ENCODE data around the gene FFAR3. TPM values are rescaled to one million over a fixed set of nuclear protein-coding genes. Genes with fewer than 3 reads are reported as not detected.

The FFAR3 gene
- total RNA-seq, 2 experiments from 2014 or later = 4.9 to 5.3 TPM

GRCh38 chr19:35317464-35318043, 40.7 kb upstream of the FFAR3 start:
- Mint-ChIP-seq H3K4me3 (no peak overlapping the region), H3K9me3 (peaks cover 4% of the 10 kb centered on the region), H3K27ac (no peak overlapping the region), H3K4me1 (ENCODE audit: low read depth) (peaks cover 10% of the 10 kb centered on the region), H3K27me3 (ENCODE audit: low read depth) (peaks cover 2% of the 10 kb centered on the region), H3K36me3 (ENCODE audit: low read depth) (no peaks in the 10 kb centered on the region)
- no peak for DNase-seq
- intact Hi-C loops (cut with micrococcal nuclease) = no loop called here
- CTCF ChIA-PET = interaction anchor here (0.5 kb wide), 1 partner anchor 10 kb away, joined by 3 read pairs; no protein-coding TSS in a partner anchor

- no peak overlapping the region for H3K27ac Mint-ChIP-seq
- CTCF ChIA-PET = interaction anchor here (1.1 kb wide), 1 partner anchor 150 kb away, joined by 3 read pairs; no protein-coding TSS in a partner anchor
- H3K4me1 Mint-ChIP-seq (ENCODE audit: low read depth) = peaks cover 10% of the 10 kb centered on the region
Measured at GRCh38 chr19:35318679-35319448, 39.4 kb upstream of the FFAR3 start.

GRCh38 chr19:35320065-35320713, 38.1 kb upstream of the FFAR3 start:
- CTCF ChIA-PET = interaction anchor here (0.6 kb wide), 1 partner anchor 143 kb away, joined by 3 read pairs; no protein-coding TSS in a partner anchor
- H3K27ac Mint-ChIP-seq = no peak overlapping the region
- peaks cover 10% of the 10 kb centered on the region for H3K4me1 Mint-ChIP-seq (ENCODE audit: low read depth)
- H3K4me3 Mint-ChIP-seq = no peak overlapping the region
- peaks cover 2% of the 10 kb centered on the region for H3K27me3 Mint-ChIP-seq (ENCODE audit: low read depth)
- no peaks in the 10 kb centered on the region for H3K36me3 Mint-ChIP-seq (ENCODE audit: low read depth)
- H3K9me3 Mint-ChIP-seq = peaks cover 4% of the 10 kb centered on the region
- DNase-seq = peak; percentile 19
- intact Hi-C loops (cut with micrococcal nuclease) = no loop called here

More at GRCh38 chr19:35318679-35319448, 39.4 kb upstream of the FFAR3 start:
- no peaks in the 10 kb centered on the region for H3K36me3 Mint-ChIP-seq (ENCODE audit: low read depth)
- peak; percentile 52 for DNase-seq
- H3K4me3 Mint-ChIP-seq = no peak overlapping the region
- peaks cover 4% of the 10 kb centered on the region for H3K9me3 Mint-ChIP-seq
- peaks cover 2% of the 10 kb centered on the region for H3K27me3 Mint-ChIP-seq (ENCODE audit: low read depth)
- intact Hi-C loops (cut with micrococcal nuclease) = no loop called here

GRCh38 chr19:35321291-35321690, 37.0 kb upstream of the FFAR3 start:
- peaks cover 10% of the 10 kb centered on the region for H3K4me1 Mint-ChIP-seq (ENCODE audit: low read depth)
- CTCF ChIA-PET = interaction anchor here (0.6 to 0.7 kb wide), 2 partner anchors 17 to 113 kb away, joined by 3 to 4 read pairs; no protein-coding TSS in a partner anchor
- no peak overlapping the region for H3K27ac Mint-ChIP-seq
- intact Hi-C loops (cut with micrococcal nuclease) = no loop called here
- peaks cover 4% of the 10 kb centered on the region for H3K27me3 Mint-ChIP-seq (ENCODE audit: low read depth)
- DNase-seq = no peak
- no peaks in the 10 kb centered on the region for H3K36me3 Mint-ChIP-seq (ENCODE audit: low read depth)
- H3K9me3 Mint-ChIP-seq = peaks cover 4% of the 10 kb centered on the region
- H3K4me3 Mint-ChIP-seq = no peak overlapping the region

- CTCF ChIA-PET = interaction anchor here (1.8 kb wide), 1 partner anchor 17 kb away, joined by 3 read pairs; no protein-coding TSS in a partner anchor
- no peaks in the 10 kb centered on the region for H3K36me3 Mint-ChIP-seq (ENCODE audit: low read depth)
- intact Hi-C loops (cut with micrococcal nuclease) = no loop called here
- H3K27ac Mint-ChIP-seq = no peak overlapping the region
- H3K4me3 Mint-ChIP-seq = no peak overlapping the region
- H3K9me3 Mint-ChIP-seq = peaks cover 4% of the 10 kb centered on the region
- DNase-seq = no peak
- peaks cover 10% of the 10 kb centered on the region for H3K4me1 Mint-ChIP-seq (ENCODE audit: low read depth)
- H3K27me3 Mint-ChIP-seq (ENCODE audit: low read depth) = peaks cover 4% of the 10 kb centered on the region
Measured at GRCh38 chr19:35322014-35322413, 36.2 kb upstream of the FFAR3 start.

GRCh38 chr19:35327642-35328041, 30.6 kb upstream of the FFAR3 start:
- Mint-ChIP-seq H3K27me3 (ENCODE audit: low read depth) (peaks cover 2% of the 10 kb centered on the region), H3K27ac (no peak overlapping the region), H3K9me3 (no peaks in the 10 kb centered on the region), H3K4me3 (no peak overlapping the region), H3K36me3 (ENCODE audit: low read depth) (no peaks in the 10 kb centered on the region), H3K4me1 (ENCODE audit: low read depth) (peaks cover 8% of the 10 kb centered on the region)
- CTCF ChIA-PET = interaction anchor here (0.8 kb wide), 1 partner anchor 11 kb away, joined by 4 read pairs; no protein-coding TSS in a partner anchor
- intact Hi-C loops (cut with micrococcal nuclease) = no loop called here
- DNase-seq = peak; percentile 32

- peaks cover 20% of the 10 kb centered on the region for H3K4me1 Mint-ChIP-seq (ENCODE audit: low read depth)
- H3K9me3 Mint-ChIP-seq = no peaks in the 10 kb centered on the region
- no peak within 1 kb of the TSS for H3K4me3 Mint-ChIP-seq
- intact Hi-C loops (cut with micrococcal nuclease) = no loop called here
- H3K27ac Mint-ChIP-seq = no peak within 1 kb of the TSS
- no peaks in the 10 kb centered on the region for H3K36me3 Mint-ChIP-seq (ENCODE audit: low read depth)
- CTCF ChIA-PET = no interaction called here
- peaks cover 2% of the 10 kb centered on the region for H3K27me3 Mint-ChIP-seq (ENCODE audit: low read depth)
- DNase-seq = peak; percentile 29
Measured at GRCh38 chr19:35328851-35329285, 29.4 kb upstream of the FFAR3 start, which contains the start of gene CD22. TSS of gene CD22 (plus strand) at chr19:35329187. CDS start at chr19:35332041, 2,854 bp downstream.

- Mint-ChIP-seq H3K4me3 (no peak overlapping the region), H3K9me3 (no peaks in the 10 kb centered on the region)
Measured at GRCh38 chr19:35329323-35329722, 28.9 kb upstream of the FFAR3 start.

GRCh38 chr19:35330475-35330874, 27.8 kb upstream of the FFAR3 start:
- CTCF ChIA-PET = no interaction called here
- Mint-ChIP-seq H3K36me3 (ENCODE audit: low read depth) (no peaks in the 10 kb centered on the region), H3K27ac (no peak overlapping the region), H3K4me3 (no peak overlapping the region), H3K27me3 (ENCODE audit: low read depth) (peaks cover 2% of the 10 kb centered on the region), H3K4me1 (ENCODE audit: low read depth) (peaks cover 22% of the 10 kb centered on the region), H3K9me3 (no peaks in the 10 kb centered on the region)
- DNase-seq = no peak
- intact Hi-C loops (cut with micrococcal nuclease) = no loop called here

More at GRCh38 chr19:35329323-35329722, 28.9 kb upstream of the FFAR3 start:
- Mint-ChIP-seq H3K27me3 (ENCODE audit: low read depth) (peaks cover 2% of the 10 kb centered on the region), H3K27ac (no peak overlapping the region), H3K36me3 (ENCODE audit: low read depth) (no peaks in the 10 kb centered on the region), H3K4me1 (ENCODE audit: low read depth) (peaks cover 20% of the 10 kb centered on the region)
- no peak for DNase-seq
- CTCF ChIA-PET = no interaction called here
- intact Hi-C loops (cut with micrococcal nuclease) = no loop called here

GRCh38 chr19:35331551-35332214, 26.6 kb upstream of the FFAR3 start:
- H3K9me3 Mint-ChIP-seq = no peaks in the 10 kb centered on the region
- H3K4me1 Mint-ChIP-seq (ENCODE audit: low read depth) = peaks cover 22% of the 10 kb centered on the region
- intact Hi-C loops (cut with micrococcal nuclease) = no loop called here
- no peaks in the 10 kb centered on the region for H3K36me3 Mint-ChIP-seq (ENCODE audit: low read depth)
- no peak overlapping the region for H3K4me3 Mint-ChIP-seq
- DNase-seq = no peak
- H3K27ac Mint-ChIP-seq = no peak overlapping the region
- no peaks in the 10 kb centered on the region for H3K27me3 Mint-ChIP-seq (ENCODE audit: low read depth)
- CTCF ChIA-PET = no interaction called here

- Mint-ChIP-seq H3K36me3 (ENCODE audit: low read depth) (no peaks in the 10 kb centered on the region), H3K9me3 (no peaks in the 10 kb centered on the region), H3K27ac (no peak overlapping the region), H3K4me3 (peak overlapping the region; percentile 13), H3K4me1 (ENCODE audit: low read depth) (peaks cover 22% of the 10 kb centered on the region), H3K27me3 (ENCODE audit: low read depth) (no peaks in the 10 kb centered on the region)
- CTCF ChIA-PET = interaction anchor here (0.5 to 2.1 kb wide), 8 partner anchors 9 to 266 kb away, joined by 3 to 9 read pairs (median 4); no protein-coding TSS in a partner anchor
- DNase-seq = peak; percentile 72
- intact Hi-C loops (cut with micrococcal nuclease) = loop anchor here (1.0 kb wide), 1 partner anchor 14 kb away; the partner anchor contains the start of gene FFAR1
Measured at GRCh38 chr19:35332817-35333216, 25.4 kb upstream of the FFAR3 start.
